ENCODE measurements around the gene SPC24.

SPC24 gene

DNA sequence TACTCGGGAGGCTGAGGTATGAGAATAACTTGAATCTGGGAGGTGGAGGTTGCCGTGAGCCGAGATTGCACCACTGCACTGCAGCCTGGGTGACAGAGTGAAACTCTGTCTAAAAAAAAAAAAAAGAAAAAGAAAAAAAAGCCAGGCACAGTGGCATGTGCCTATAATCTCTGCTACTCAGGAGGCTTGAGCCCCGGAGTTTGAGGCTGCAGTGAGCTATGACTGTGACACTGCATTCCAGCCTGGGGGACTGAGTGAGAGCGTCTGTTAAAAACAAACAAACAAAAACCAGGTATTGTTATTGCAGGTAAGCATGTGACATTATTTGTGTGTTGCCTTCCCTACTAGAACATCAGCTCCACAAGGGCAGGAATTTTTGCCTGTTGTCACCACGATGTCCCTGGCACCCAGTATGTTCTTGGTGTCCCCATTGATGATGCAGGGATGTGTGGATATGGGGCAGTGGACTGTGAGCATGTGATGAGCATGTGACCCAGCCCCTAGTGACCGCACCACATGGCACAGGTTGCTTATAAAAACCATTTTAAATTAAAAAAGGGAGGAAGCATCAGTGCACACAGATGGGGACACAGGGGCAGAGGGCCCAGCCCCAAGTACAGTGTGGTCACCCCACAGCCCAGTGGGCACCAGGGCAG lies 43.3 kb upstream of the SPC24 start:
- no peak overlapping the region for H3K4me3 ChIP-seq (ENCODE audit: extremely low read depth, insufficient read depth, low read length, poor library complexity, severe bottlenecking)
- H3K9me3 ChIP-seq (ENCODE audit: control insufficient read depth, low read length), result no peaks in the 10 kb centered on the region
- H3K27ac ChIP-seq (ENCODE audit: low read depth, low read length, severe bottlenecking), result no peak overlapping the region
- H3K36me3 ChIP-seq (ENCODE audit: control insufficient read depth, insufficient read depth, low read length), result peaks cover 24% of the 10 kb centered on the region
- peaks cover 18% of the 10 kb centered on the region for H3K4me1 ChIP-seq (ENCODE audit: control insufficient read depth, insufficient read depth, low read length, poor library complexity, severe bottlenecking)
- WGBS, 2 experiments (ENCODE audit: insufficient coverage in 2 of 2), result 85 to 92% methylated on average over 5 to 6 of the region's 7 CpGs

DNA sequence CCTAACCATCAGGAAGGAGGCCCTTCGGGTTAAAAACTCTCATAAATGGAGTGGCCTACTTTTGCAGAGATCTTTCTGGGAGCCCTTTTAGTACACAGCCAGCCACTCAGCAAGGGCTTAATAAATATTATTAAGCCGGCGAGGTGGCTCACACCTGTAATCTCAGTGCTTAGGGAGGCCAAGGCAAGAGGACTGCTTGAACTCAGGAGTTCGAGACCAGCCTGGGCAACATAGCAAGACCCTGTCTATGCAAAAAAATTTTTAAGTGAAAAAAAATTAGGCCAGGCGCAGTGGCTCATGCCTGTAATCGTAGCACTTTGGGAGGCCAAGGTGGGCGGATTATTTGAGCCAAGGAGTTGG lies 42.6 kb upstream of the SPC24 start:
- no peaks in the 10 kb centered on the region for H3K9me3 ChIP-seq (ENCODE audit: control insufficient read depth, low read length)
- H3K4me1 ChIP-seq (ENCODE audit: control insufficient read depth, insufficient read depth, low read length, poor library complexity, severe bottlenecking), result peaks cover 14% of the 10 kb centered on the region
- 83 to 85% methylated on average over 3 to 7 of the region's 7 CpGs for WGBS, 2 experiments (ENCODE audit: insufficient coverage in 2 of 2)
- H3K27ac ChIP-seq (ENCODE audit: low read depth, low read length, severe bottlenecking), result no peak overlapping the region
- H3K36me3 ChIP-seq (ENCODE audit: control insufficient read depth, insufficient read depth, low read length), result peaks cover 32% of the 10 kb centered on the region
- no peak overlapping the region for H3K4me3 ChIP-seq (ENCODE audit: extremely low read depth, insufficient read depth, low read length, poor library complexity, severe bottlenecking)

GRCh38 chr19:11197291-11198174 lies 42.0 kb upstream of the SPC24 start, which contains the start of gene KANK2:
TSS of gene KANK2 (minus strand) at chr19:11197545. CDS start at chr19:11194511, 3,034 bp downstream.
- 2 to 5% methylated on average over 28 to 32 of the region's 78 CpGs for WGBS, 2 experiments (ENCODE audit: insufficient coverage in 2 of 2)
- Histone ChIP-seq H3K4me3 (ENCODE audit: extremely low read depth, insufficient read depth, low read length, poor library complexity, severe bottlenecking) (peak within 1 kb of the TSS; percentile 89), H3K27ac (ENCODE audit: low read depth, low read length, severe bottlenecking) (peak within 1 kb of the TSS; percentile 45), H3K36me3 (ENCODE audit: control insufficient read depth, insufficient read depth, low read length) (peaks cover 38% of the 10 kb centered on the region), H3K9me3 (ENCODE audit: control insufficient read depth, low read length) (no peaks in the 10 kb centered on the region), H3K4me1 (ENCODE audit: control insufficient read depth, insufficient read depth, low read length, poor library complexity, severe bottlenecking) (peaks cover 14% of the 10 kb centered on the region)

- peaks cover 45% of the 10 kb centered on the region for H3K36me3 ChIP-seq (ENCODE audit: control insufficient read depth, insufficient read depth, low read length)
These were observed 41.1 kb upstream of the SPC24 start for GRCh38 chr19:11196406-11197287.

GRCh38 chr19:11195681-11196080 lies 40.1 kb upstream of the SPC24 start:
- Histone ChIP-seq H3K9me3 (ENCODE audit: control insufficient read depth, low read length) (no peaks in the 10 kb centered on the region), H3K4me1 (ENCODE audit: control insufficient read depth, insufficient read depth, low read length, poor library complexity, severe bottlenecking) (peaks cover 10% of the 10 kb centered on the region), H3K4me3 (ENCODE audit: extremely low read depth, insufficient read depth, low read length, poor library complexity, severe bottlenecking) (no peak overlapping the region), H3K36me3 (ENCODE audit: control insufficient read depth, insufficient read depth, low read length) (peaks cover 48% of the 10 kb centered on the region), H3K27ac (ENCODE audit: low read depth, low read length, severe bottlenecking) (no peak overlapping the region)
- 85 to 89% methylated on average over 8 to 9 of the region's 12 CpGs for WGBS, 2 experiments (ENCODE audit: insufficient coverage in 2 of 2)

More at GRCh38 chr19:11196406-11197287, 41.1 kb upstream of the SPC24 start:
- WGBS, 2 experiments (ENCODE audit: insufficient coverage in 2 of 2), result 18% methylated on average over 24 to 29 of the region's 47 CpGs
- Histone ChIP-seq H3K4me1 (ENCODE audit: control insufficient read depth, insufficient read depth, low read length, poor library complexity, severe bottlenecking) (peaks cover 10% of the 10 kb centered on the region), H3K27ac (ENCODE audit: low read depth, low read length, severe bottlenecking) (peak overlapping the region; percentile 41), H3K9me3 (ENCODE audit: control insufficient read depth, low read length) (no peaks in the 10 kb centered on the region), H3K4me3 (ENCODE audit: extremely low read depth, insufficient read depth, low read length, poor library complexity, severe bottlenecking) (peak overlapping the region; percentile 89)

GRCh38 chr19:11194656-11195558 lies 39.3 kb upstream of the SPC24 start:
- peaks cover 10% of the 10 kb centered on the region for H3K4me1 ChIP-seq (ENCODE audit: control insufficient read depth, insufficient read depth, low read length, poor library complexity, severe bottlenecking)
- WGBS, 2 experiments (ENCODE audit: insufficient coverage in 2 of 2), result 72 to 75% methylated on average over 5 to 6 of the region's 20 CpGs
- no peaks in the 10 kb centered on the region for H3K9me3 ChIP-seq (ENCODE audit: control insufficient read depth, low read length)
- no peak overlapping the region for H3K27ac ChIP-seq (ENCODE audit: low read depth, low read length, severe bottlenecking)
- no peak overlapping the region for H3K4me3 ChIP-seq (ENCODE audit: extremely low read depth, insufficient read depth, low read length, poor library complexity, severe bottlenecking)
- H3K36me3 ChIP-seq (ENCODE audit: control insufficient read depth, insufficient read depth, low read length), result peaks cover 54% of the 10 kb centered on the region

DNA sequence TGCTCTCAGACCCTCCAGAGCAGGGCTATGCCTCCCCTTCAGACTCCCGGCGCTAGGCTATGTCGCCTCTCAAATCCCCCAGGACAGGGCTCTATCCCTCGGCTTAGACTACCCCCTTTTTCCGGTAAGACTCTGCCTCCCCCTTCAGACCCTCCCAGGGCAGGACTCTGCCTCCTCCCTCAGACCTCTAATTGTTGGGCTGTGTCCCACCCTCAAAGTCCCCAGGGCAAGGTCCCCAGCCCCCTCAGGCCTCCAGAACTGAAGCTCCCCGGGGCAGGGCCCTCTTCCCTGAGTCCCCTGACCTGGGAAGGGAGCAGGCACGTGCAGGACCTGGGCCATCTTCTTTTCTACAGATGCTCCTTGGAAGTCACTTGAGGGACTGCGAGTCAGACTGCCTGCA lies 38.6 kb upstream of the SPC24 start:
- Histone ChIP-seq H3K36me3 (ENCODE audit: control insufficient read depth, insufficient read depth, low read length) (peaks cover 54% of the 10 kb centered on the region), H3K4me1 (ENCODE audit: control insufficient read depth, insufficient read depth, low read length, poor library complexity, severe bottlenecking) (peaks cover 10% of the 10 kb centered on the region), H3K27ac (ENCODE audit: low read depth, low read length, severe bottlenecking) (no peak overlapping the region), H3K9me3 (ENCODE audit: control insufficient read depth, low read length) (no peaks in the 10 kb centered on the region), H3K4me3 (ENCODE audit: extremely low read depth, insufficient read depth, low read length, poor library complexity, severe bottlenecking) (no peak overlapping the region)
- 87 to 95% methylated on average over 7 to 8 of the region's 8 CpGs for WGBS, 2 experiments (ENCODE audit: insufficient coverage in 2 of 2)

DNA sequence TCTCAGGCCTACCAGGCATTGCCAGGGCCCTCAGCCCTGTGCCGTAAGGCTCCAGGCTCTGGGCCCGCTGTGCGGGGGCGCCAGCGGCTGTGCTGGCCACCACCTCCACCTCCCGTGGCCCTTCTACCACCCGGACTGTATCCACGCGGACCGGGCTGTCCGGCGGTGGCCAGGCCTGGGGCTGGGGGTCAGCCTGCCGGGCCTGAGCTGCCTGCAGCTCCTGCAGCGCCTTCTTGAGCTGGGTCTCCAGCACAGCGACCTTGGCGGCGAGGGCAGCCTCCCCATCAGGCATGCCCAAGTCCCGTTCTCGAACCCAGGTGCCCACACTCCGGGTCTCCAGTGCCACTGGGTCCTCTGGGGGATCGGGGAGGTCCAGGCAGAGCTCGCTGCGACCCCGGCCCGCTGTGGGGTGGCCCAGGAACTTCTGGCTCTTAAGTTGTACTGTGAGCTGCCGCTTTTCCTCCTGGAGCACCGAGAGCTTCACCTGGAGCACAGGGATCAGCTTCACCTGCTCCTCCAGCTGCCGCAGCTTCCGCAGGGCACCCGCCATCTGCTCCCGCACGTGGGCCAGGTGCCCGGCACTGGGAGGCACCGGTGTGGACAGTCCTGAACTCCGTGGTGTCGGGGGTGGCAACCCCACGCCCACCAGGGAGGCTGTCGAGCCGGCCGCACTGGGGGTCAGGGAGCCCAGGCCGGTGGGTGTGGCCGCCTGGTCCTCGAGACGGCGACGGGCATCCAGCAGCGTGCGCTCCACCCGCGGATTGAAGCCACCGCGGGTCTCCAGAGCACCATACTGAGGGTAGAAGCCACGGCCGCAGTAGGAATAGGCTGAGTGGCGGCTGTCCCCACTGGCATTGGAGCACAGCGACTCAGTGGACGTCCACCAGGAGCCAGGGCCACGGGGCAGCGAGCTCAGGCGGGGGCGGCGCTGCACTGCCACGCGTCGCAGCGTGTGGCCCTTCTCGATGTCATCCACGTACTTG lies 37.7 kb upstream of the SPC24 start:
- Histone ChIP-seq H3K27ac (ENCODE audit: low read depth, low read length, severe bottlenecking) (no peak overlapping the region), H3K9me3 (ENCODE audit: control insufficient read depth, low read length) (no peaks in the 10 kb centered on the region), H3K4me1 (ENCODE audit: control insufficient read depth, insufficient read depth, low read length, poor library complexity, severe bottlenecking) (peaks cover 10% of the 10 kb centered on the region), H3K4me3 (ENCODE audit: extremely low read depth, insufficient read depth, low read length, poor library complexity, severe bottlenecking) (no peak overlapping the region), H3K36me3 (ENCODE audit: control insufficient read depth, insufficient read depth, low read length) (peaks cover 55% of the 10 kb centered on the region)
- WGBS, 2 experiments (ENCODE audit: insufficient coverage in 2 of 2), result 94% methylated on average over 60 to 68 of the region's 68 CpGs

- H3K9me3 ChIP-seq (ENCODE audit: control insufficient read depth, low read length), result no peaks in the 10 kb centered on the region
- peaks cover 67% of the 10 kb centered on the region for H3K36me3 ChIP-seq (ENCODE audit: control insufficient read depth, insufficient read depth, low read length)
- no peak overlapping the region for H3K4me3 ChIP-seq (ENCODE audit: extremely low read depth, insufficient read depth, low read length, poor library complexity, severe bottlenecking)
- H3K27ac ChIP-seq (ENCODE audit: low read depth, low read length, severe bottlenecking), result no peak overlapping the region
- 65 to 68% methylated on average over 5 of the region's 5 CpGs for WGBS, 2 experiments (ENCODE audit: insufficient coverage in 2 of 2)
- peaks cover 10% of the 10 kb centered on the region for H3K4me1 ChIP-seq (ENCODE audit: control insufficient read depth, insufficient read depth, low read length, poor library complexity, severe bottlenecking)
These were observed 36.4 kb upstream of the SPC24 start for GRCh38 chr19:11191934-11192333.
